Measurements from ENCODE around the gene ZNF724.

The ZNF724 gene

GRCh38 chr19:23241419-23241818 is 8.8 kb downstream of the ZNF724 start:
- no peak for DNase-seq (ENCODE audit: low read depth)

DNA sequence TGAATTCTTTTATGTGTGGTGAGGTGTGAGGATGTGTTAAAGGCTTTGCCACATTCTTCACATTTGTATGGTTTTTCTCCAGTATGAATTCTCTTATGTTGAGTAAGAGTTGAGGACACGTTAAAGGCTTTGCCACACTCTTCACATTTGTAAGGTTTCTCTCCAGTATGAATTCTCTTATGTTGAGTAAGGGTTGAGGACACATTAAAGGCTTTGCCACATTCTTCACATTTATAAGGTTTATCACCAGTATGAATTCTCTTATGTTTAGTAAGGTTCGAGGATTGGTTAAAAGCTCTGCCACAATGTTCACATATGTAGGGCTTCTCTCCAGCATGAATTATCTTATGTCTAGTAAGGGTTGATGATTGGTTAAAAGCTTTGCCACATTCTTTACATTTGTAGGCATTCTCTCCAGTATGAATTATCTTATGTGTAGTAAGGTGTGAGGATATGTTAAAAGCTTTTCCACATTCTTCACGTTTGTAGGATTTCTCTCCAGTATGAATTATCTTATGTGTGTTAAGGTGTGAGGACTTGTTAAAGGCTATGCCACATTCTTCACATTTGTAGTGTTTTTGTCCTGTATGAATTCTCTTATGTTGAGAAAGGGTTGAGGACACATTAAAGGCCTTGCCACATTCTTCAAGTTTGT is 27.1 kb downstream of the ZNF724 start:
- DNase-seq (ENCODE audit: low read depth): no peak

DNA sequence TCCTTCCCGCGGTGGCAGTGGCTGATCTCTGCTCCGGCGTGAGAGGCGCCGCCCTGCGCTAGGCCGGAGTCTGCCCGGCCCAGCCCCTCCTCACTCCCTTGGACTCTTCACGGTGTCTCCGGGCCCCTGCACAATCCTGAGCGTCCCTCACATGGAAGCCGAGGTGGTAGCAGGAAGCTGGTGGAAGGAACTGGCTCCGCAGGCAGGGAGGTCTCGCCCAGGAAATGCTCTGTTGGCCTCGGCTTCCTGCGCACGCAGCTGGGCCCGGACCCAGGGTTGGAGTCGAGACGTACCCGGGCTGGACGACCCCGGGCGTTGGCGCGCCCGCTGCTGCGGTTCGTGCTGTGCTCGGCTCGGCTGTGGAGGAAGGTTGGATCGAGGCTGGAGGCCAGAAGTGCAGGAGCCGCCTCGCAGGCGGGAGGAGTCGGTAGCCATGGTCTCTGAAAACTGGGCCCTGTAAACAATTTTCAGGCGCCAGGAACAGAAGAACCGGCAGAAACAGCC is 46.3 kb downstream of the ZNF724 start:
- no peak for DNase-seq (ENCODE audit: low read depth)

DNA sequence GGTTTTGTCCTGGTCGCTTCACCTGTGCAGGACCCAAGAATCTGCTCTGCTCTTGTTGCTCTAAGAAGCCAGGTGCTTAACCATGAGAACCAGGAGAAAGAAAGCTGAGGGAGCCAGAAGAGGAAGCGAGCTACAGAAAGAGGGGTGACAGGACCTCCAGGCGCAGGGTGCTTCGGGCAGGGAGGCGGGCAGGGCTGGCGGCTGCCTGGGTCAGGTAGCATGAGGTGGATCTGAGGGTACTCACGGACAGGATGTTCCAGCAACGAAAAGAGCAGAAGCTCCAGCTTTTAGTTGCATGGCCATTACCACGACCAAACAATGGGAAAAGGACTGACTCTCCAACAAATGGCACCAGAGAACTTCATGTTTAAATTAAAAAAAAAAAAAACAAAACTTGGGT is 59.9 kb downstream of the ZNF724 start:
- no peak for DNase-seq (ENCODE audit: low read depth)

GRCh38 chr19:23183251-23183650 is 66.9 kb downstream of the ZNF724 start:
- DNase-seq (ENCODE audit: low read depth): no peak

Measured in GM04504 (cell line).